CD4-positive, alpha-beta memory T cell (primary cell): ENCODE results near the gene PLAA. TPM values are rescaled to one million over a fixed set of nuclear protein-coding genes. Genes with fewer than 3 reads are reported as not detected.
A peak's percentile ranks its signal among the peaks of the same experiment; 100 is the strongest.
"Not testable (repeated sequence)": the region's sequence is repeated elsewhere in the genome, so short reads cannot be mapped to it uniquely, and the experiment has no call there.

Experiments used
- CTCF ChIA-PET: fragments of 350-600 bp; sonication (Branson Sonifier 250); formaldehyde crosslinking; loops from one replicate; lab custom pipeline; 2021; ENCODE audit warnings: inconsistent platforms; ENCODE audit not compliant: partially characterized antibody; lab: Charles Lee
- POLR2A ChIA-PET: fragments of 350-600 bp; sonication (Branson Sonifier 250); formaldehyde crosslinking; loops from one replicate; lab custom pipeline; 2021; ENCODE audit not compliant: partially characterized antibody; lab: Charles Lee
- DNase-seq, 5 donors: peaks; one replicate each; pipeline versions ENCODE4 v3.0.0 to v3.0.0-alpha.2; 2020 to 2022; ENCODE audit warnings: mixed read lengths in 1 of 5
- H3K27ac ChIP-seq: one replicate; pipeline ENCODE4 v1.7.0; 2013; ENCODE audit warnings: low read depth, low read length
- H3K27me3 ChIP-seq: 2 replicates; pipeline ENCODE4 v1.7.0; 2013; ENCODE audit warnings: mild to moderate bottlenecking, low read length, moderate library complexity; ENCODE audit not compliant: insufficient read depth
- H3K36me3 ChIP-seq: 2 replicates; pipeline ENCODE4 v1.7.0; 2013; ENCODE audit warnings: mild to moderate bottlenecking, low read length, moderate library complexity; ENCODE audit not compliant: insufficient read depth
- H3K4me1 ChIP-seq: 2 replicates; pipeline ENCODE4 v1.7.0; 2013; ENCODE audit warnings: mild to moderate bottlenecking, low read length, moderate library complexity; ENCODE audit not compliant: insufficient read depth
- H3K4me3 ChIP-seq, 2 donors: one replicate each; pipeline ENCODE4 v1.7.0; 2013; ENCODE audit warnings: low read length in 2 of 2, mild to moderate bottlenecking in 1 of 2
- H3K9me3 ChIP-seq, 2 donors: one replicate each; pipeline ENCODE4 v1.7.0; 2013; ENCODE audit warnings: low read length in 2 of 2, control low read depth in 1 of 2; ENCODE audit not compliant: control insufficient read depth in 1 of 2
- H3K27ac Mint-ChIP-seq, 7 donors: one replicate each; pipeline ENCODE4 v1.8.0; 2020 to 2021; ENCODE audit warnings: mixed read lengths in 7 of 7, mild to moderate bottlenecking in 6 of 7, inconsistent platforms in 3 of 7, moderate library complexity in 3 of 7
- H3K27me3 Mint-ChIP-seq, 2 donors: one replicate each; pipeline ENCODE4 v1.8.0; 2020 to 2021; ENCODE audit warnings: mixed read lengths in 2 of 2
- H3K36me3 Mint-ChIP-seq, 2 donors: one replicate each; pipeline ENCODE4 v1.8.0; 2020 to 2021; ENCODE audit warnings: mixed read lengths in 2 of 2, inconsistent platforms in 1 of 2, mild to moderate bottlenecking in 1 of 2
- H3K4me1 Mint-ChIP-seq, 4 donors: one replicate each; pipeline ENCODE4 v1.8.0; 2020 to 2021; ENCODE audit warnings: mixed read lengths in 4 of 4, mild to moderate bottlenecking in 1 of 4
- H3K4me3 Mint-ChIP-seq, 8 donors: one replicate each; pipeline ENCODE4 v1.8.0; 2020 to 2021; ENCODE audit warnings: mixed read lengths in 8 of 8, mild to moderate bottlenecking in 7 of 8, moderate library complexity in 6 of 8, inconsistent platforms in 3 of 8
- H3K9me3 Mint-ChIP-seq, 8 donors: one replicate each; pipeline ENCODE4 v1.8.0; 2020 to 2021; ENCODE audit warnings: mixed read lengths in 8 of 8, mild to moderate bottlenecking in 5 of 8, inconsistent platforms in 3 of 8, moderate library complexity in 1 of 8
- intact Hi-C: fragments of 100-400 bp; cut with micrococcal nuclease; formaldehyde crosslinking; loops from one replicate; pipeline ENCODE4 v1.15.1; 2023
- polyA plus RNA-seq, 2 donors: library from polyadenylated mRNA; unstranded; fragments of 300-500 nt; fragmentation: Illumina TruSeq; gene quantifications; one replicate each; pipeline ENCODE4 v1.2.3, GENCODE V29; 2021
- total RNA-seq, 2 experiments: library from RNA; stranded (reverse); gene quantifications; one replicate each; pipeline ENCODE4 v1.2.3, GENCODE V29; 2021

The PLAA gene
- total and polyA plus RNA-seq, 4 experiments from 2014 or later: 12.8 to 28.3 (median 25.2) TPM

DNA sequence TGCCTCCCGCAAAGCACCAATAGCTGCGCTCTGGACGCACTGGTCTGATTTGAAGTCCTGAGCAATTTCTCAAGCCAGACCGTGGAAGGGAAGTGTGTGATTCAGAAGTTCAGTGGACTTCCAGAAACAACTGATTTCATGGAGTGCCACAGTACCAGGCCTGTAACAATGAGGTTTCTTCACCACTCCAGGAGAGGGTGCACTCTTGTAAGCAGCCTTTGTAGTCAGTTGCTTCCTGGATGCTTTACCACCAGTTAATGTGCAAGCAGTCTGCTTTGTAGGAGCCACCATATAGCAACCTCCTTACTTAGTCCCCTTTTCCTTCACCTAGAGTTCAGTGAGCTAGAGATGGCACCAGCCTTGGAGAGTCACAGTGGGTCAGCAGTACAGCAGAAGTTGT, 66.8 kb downstream of the PLAA start:
- Histone ChIP-seq H3K27me3 (no peaks in the 10 kb centered on the region), H3K4me3 (no peak overlapping the region), H3K27ac (no peak overlapping the region), H3K4me1 (no peaks in the 10 kb centered on the region), H3K36me3 (peaks cover 20% of the 10 kb centered on the region), H3K9me3 (no peaks in the 10 kb centered on the region)
- ChIA-PET CTCF (no interaction called here), POLR2A (no interaction called here)
- Mint-ChIP-seq H3K4me3 (no peak overlapping the region), H3K27me3 (no peaks in the 10 kb centered on the region), H3K9me3 (peaks cover 0 to 14% (median 8%) of the 10 kb centered on the region in 8 donors), H3K27ac (no peak overlapping the region), H3K36me3 (peaks cover 66 to 69% of the 10 kb centered on the region in 2 donors), H3K4me1 (peaks cover 0 to 2% (median 0%) of the 10 kb centered on the region in 4 donors)
- intact Hi-C loops: no loop called here
- no peak for DNase-seq

DNA sequence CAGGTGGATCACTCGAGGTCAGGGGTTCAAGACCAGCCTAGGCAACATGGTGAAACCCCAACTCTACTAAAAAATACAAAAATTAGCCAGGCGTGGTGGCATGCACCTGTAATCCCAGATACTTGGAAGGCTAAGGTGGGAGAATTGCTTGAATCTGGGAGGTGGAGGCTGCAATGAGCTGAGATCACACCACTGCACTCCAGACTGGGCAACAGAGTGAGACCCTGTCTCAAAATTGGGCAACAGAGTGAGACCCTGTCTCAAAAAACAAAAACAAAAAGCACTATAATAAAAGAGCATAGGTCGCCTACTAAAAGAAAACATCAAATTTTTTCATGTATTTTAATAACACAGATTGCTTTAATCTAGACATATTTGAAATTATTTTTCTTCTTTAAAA, 71.9 kb downstream of the PLAA start:
- H3K9me3 ChIP-seq, H3K36me3 ChIP-seq, intact Hi-C loops, H3K4me3 Mint-ChIP-seq, POLR2A ChIA-PET, H3K4me1 Mint-ChIP-seq, H3K4me3 ChIP-seq, H3K27me3 ChIP-seq, DNase-seq, H3K27me3 Mint-ChIP-seq, H3K4me1 ChIP-seq, H3K27ac ChIP-seq: not testable (repeated sequence)
- peaks cover 33 to 43% of the 10 kb centered on the region in 2 donors for H3K36me3 Mint-ChIP-seq
- H3K9me3 Mint-ChIP-seq: peaks cover 0 to 12% (median 4%) of the 10 kb centered on the region in 8 donors
- peak overlapping the region in 1 of 7 donors; percentile 29 for H3K27ac Mint-ChIP-seq
- CTCF ChIA-PET: interaction anchor here (1.2 kb wide), 1 partner anchor 19 kb away, joined by 3 read pairs; no protein-coding TSS in a partner anchor

DNA sequence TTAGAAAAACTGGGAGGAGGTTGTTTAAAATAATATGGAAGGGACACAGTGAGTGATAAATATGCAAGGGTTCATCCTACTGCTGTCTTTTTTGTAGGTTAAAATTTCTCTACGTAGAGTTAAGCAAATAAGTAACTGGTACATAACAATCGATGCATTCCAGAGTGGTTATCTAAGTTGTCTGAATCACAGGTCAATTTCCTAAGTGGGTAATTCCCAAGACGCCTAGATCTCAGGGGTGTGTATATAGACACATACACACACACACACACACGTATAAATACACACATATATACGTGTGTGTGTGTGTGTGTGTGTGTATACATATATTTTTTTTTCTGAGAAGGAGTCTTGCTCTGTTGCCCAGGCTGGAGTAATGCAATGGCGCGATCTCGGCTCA, 76.8 kb downstream of the PLAA start:
- Histone ChIP-seq H3K4me1 (no peaks in the 10 kb centered on the region), H3K27ac (no peak overlapping the region), H3K9me3 (no peaks in the 10 kb centered on the region), H3K36me3 (no peaks in the 10 kb centered on the region), H3K4me3 (no peak overlapping the region), H3K27me3 (no peaks in the 10 kb centered on the region)
- H3K4me1 Mint-ChIP-seq: peaks cover 0 to 3% (median 0%) of the 10 kb centered on the region in 4 donors
- intact Hi-C loops: no loop called here
- no peak overlapping the region for H3K4me3 Mint-ChIP-seq
- ChIA-PET POLR2A (no interaction called here), CTCF (no interaction called here)
- DNase-seq: no peak
- no peaks in the 10 kb centered on the region for H3K9me3 Mint-ChIP-seq
- H3K36me3 Mint-ChIP-seq: peaks cover 8 to 33% of the 10 kb centered on the region in 2 donors
- H3K27ac Mint-ChIP-seq: no peak overlapping the region
- H3K27me3 Mint-ChIP-seq: no peaks in the 10 kb centered on the region

DNA sequence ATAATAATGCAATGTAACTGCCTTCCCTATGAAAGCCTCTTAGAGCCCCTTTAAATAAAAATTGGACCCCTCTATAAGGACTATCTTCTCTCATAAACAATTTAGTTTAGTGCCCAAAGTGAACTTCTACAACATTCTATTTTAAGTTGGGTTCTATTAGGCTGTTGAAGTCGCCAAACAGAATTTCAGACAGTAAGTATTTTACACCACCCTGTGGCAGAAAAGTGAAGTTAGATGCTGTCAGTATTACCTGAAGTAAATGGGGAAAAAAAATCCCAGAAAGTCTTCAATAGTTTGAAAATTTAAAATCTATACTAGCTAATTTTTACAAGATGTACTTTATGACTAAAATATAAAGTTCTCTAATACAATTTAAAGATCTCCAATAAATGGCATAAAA, 84.0 kb downstream of the PLAA start:
- no peak overlapping the region for H3K4me3 Mint-ChIP-seq
- Histone ChIP-seq H3K9me3 (no peaks in the 10 kb centered on the region), H3K27ac (no peak overlapping the region), H3K36me3 (peaks cover 5% of the 10 kb centered on the region), H3K4me1 (no peaks in the 10 kb centered on the region), H3K4me3 (no peak overlapping the region), H3K27me3 (no peaks in the 10 kb centered on the region)
- H3K36me3 Mint-ChIP-seq: peaks cover 13 to 30% of the 10 kb centered on the region in 2 donors
- no peak for DNase-seq
- ChIA-PET POLR2A (no interaction called here), CTCF (no interaction called here)
- intact Hi-C loops: no loop called here
- H3K9me3 Mint-ChIP-seq: no peaks in the 10 kb centered on the region
- H3K27me3 Mint-ChIP-seq: no peaks in the 10 kb centered on the region
- H3K4me1 Mint-ChIP-seq: peaks cover 0 to 2% (median 0%) of the 10 kb centered on the region in 4 donors
- H3K27ac Mint-ChIP-seq: peak overlapping the region in 1 of 7 donors; percentile 41

DNA sequence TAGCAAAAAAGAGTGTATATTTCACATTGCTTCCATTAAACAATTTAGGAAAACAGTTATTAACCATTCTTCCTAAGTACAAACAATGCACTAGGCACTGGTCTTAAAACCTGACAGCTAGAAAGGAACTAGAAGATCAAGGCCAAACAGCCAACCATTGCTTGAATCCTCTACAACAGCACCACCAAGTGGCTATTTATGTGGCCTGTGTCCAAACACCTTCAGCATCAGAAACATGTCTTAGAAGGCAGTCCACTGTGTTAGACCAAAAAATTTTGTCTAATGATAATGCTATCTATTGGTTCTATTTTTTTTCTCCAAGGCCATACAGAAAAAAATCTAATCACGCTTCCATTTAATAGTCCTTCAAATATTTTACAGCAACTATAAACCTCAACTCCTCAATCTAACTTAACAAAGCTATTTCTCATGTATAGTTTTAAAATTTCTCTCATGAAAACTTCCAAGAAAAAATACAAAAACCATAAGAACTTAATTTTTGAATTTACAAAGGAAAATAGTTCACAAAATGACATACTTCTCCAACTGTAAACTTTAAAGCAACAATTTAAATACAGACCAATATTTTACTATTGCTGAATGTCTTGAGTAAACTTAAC, 90.5 kb downstream of the PLAA start:
- Histone ChIP-seq H3K27me3 (no peaks in the 10 kb centered on the region), H3K36me3 (peaks cover 23% of the 10 kb centered on the region), H3K9me3 (no peaks in the 10 kb centered on the region), H3K4me1 (no peaks in the 10 kb centered on the region), H3K4me3 (no peak overlapping the region), H3K27ac (no peak overlapping the region)
- intact Hi-C loops: no loop called here
- peaks cover 0 to 3% (median 1%) of the 10 kb centered on the region in 4 donors for H3K4me1 Mint-ChIP-seq
- peak overlapping the region in 1 of 7 donors; percentile 46 for H3K27ac Mint-ChIP-seq
- ChIA-PET CTCF (interaction anchor here (1.3 kb wide), 1 partner anchor 19 kb away, joined by 3 read pairs; no protein-coding TSS in a partner anchor), POLR2A (no interaction called here)
- DNase-seq: peak in 2 of 5 donors; percentile 2 to 6
- no peak overlapping the region for H3K4me3 Mint-ChIP-seq
- peaks cover 0 to 2% (median 0%) of the 10 kb centered on the region in 8 donors for H3K9me3 Mint-ChIP-seq
- no peaks in the 10 kb centered on the region for H3K27me3 Mint-ChIP-seq
- peaks cover 28 to 45% of the 10 kb centered on the region in 2 donors for H3K36me3 Mint-ChIP-seq

Other genes with a start within 250 kb of the PLAA start
- 10 to 100 TPM; 20.0 to 21.5 TPM for gene CAAP1, start 54.4 kb downstream of the PLAA start, total RNA-seq
- 10 to 100 TPM; 18.6 to 25.3 TPM for gene CAAP1, start 54.4 kb downstream of the PLAA start, polyA plus RNA-seq
- 1 to 10 TPM; 8.7 to 9.0 TPM for gene IFT74, start 9.2 kb upstream of the PLAA start, total RNA-seq
- 10 to 100 TPM in 1 of 2 donors, 1 to 10 TPM in 1; 5.9 to 10.0 TPM for gene IFT74, start 9.2 kb upstream of the PLAA start, polyA plus RNA-seq
- not detected for gene LRRC19, start 58.4 kb upstream of the PLAA start, total RNA-seq
- gene LRRC19, start 58.4 kb upstream of the PLAA start, polyA plus RNA-seq: under 1 TPM in 1 of 2 donors, not detected in 1; 0.05 TPM
- not detected for gene TEK, start 162.0 kb upstream of the PLAA start, total RNA-seq
- gene TEK, start 162.0 kb upstream of the PLAA start, polyA plus RNA-seq: not detected